Astrocyte (in vitro differentiated cells and primary cell): Measurements from ENCODE around the gene KDM2B. TPM values are rescaled to one million over a fixed set of nuclear protein-coding genes. Genes with fewer than 3 reads are reported as not detected.

Source experiments
- DNase-seq: peaks from one replicate; pipeline ENCODE4 v3.0.0-alpha.2; 2010; ENCODE audit warnings: low read depth
- FAIRE-seq: peaks from 2 replicates; lab custom pipeline; 2011; peaks lifted over from hg19 to GRCh38; lab: Jason Lieb, UNC
- H2AFZ ChIP-seq: 2 replicates; pipeline ENCODE4 v1.6.0; 2012; ENCODE audit warnings: low read depth, low read length, inconsistent platforms
- H3K27ac ChIP-seq: 2 replicates; pipeline ENCODE4 v1.5.1; 2011; ENCODE audit warnings: low read depth, low read length, inconsistent platforms
- H3K27me3 ChIP-seq: 2 replicates; pipeline ENCODE4 v1.6.0; 2011; ENCODE audit warnings: low read length, inconsistent platforms; ENCODE audit not compliant: insufficient read depth
- H3K36me3 ChIP-seq: 2 replicates; pipeline ENCODE4 v1.5.1; 2011; ENCODE audit warnings: low read length, inconsistent platforms; ENCODE audit not compliant: insufficient read depth
- H3K4me1 ChIP-seq: 2 replicates; pipeline ENCODE4 v1.5.1; 2011; ENCODE audit warnings: low read length, inconsistent platforms; ENCODE audit not compliant: insufficient read depth
- H3K4me2 ChIP-seq: 2 replicates; pipeline ENCODE4 v1.6.0; 2012; ENCODE audit warnings: low read length, inconsistent platforms
- H3K4me3 ChIP-seq: 2 replicates; pipeline ENCODE4 v1.5.1; 2011; ENCODE audit warnings: low read depth, mild to moderate bottlenecking, low read length, inconsistent platforms; ENCODE audit not compliant: insufficient read depth
- H3K79me2 ChIP-seq: 2 replicates; pipeline ENCODE4 v1.6.0; 2012; ENCODE audit warnings: mild to moderate bottlenecking, low read length, inconsistent platforms; ENCODE audit not compliant: insufficient read depth
- H3K9ac ChIP-seq: 2 replicates; pipeline ENCODE4 v1.6.0; 2012; ENCODE audit warnings: mild to moderate bottlenecking, low read length, inconsistent platforms
- H3K9me3 ChIP-seq: 2 replicates; pipeline ENCODE4 v1.5.1; 2012; ENCODE audit warnings: low read depth, mild to moderate bottlenecking, low read length, inconsistent platforms; ENCODE audit not compliant: insufficient read depth
- H4K20me1 ChIP-seq: 2 replicates; pipeline ENCODE4 v1.6.0; 2012; ENCODE audit warnings: low read length, inconsistent platforms; ENCODE audit not compliant: insufficient read depth
- H3K27ac Mint-ChIP-seq: one replicate; pipeline ENCODE4 v1.8.0; 2021; ENCODE audit warnings: mild to moderate bottlenecking, mixed read lengths; ENCODE audit not compliant: unreplicated experiment
- H3K27me3 Mint-ChIP-seq: one replicate; pipeline ENCODE4 v1.8.0; 2021; ENCODE audit warnings: low read depth, mixed read lengths; ENCODE audit not compliant: unreplicated experiment
- H3K36me3 Mint-ChIP-seq: one replicate; pipeline ENCODE4 v1.8.0; 2021; ENCODE audit warnings: low read depth, mixed read lengths; ENCODE audit not compliant: unreplicated experiment
- H3K4me1 Mint-ChIP-seq: one replicate; pipeline ENCODE4 v1.8.0; 2021; ENCODE audit warnings: low read depth, mixed read lengths; ENCODE audit not compliant: unreplicated experiment
- H3K4me3 Mint-ChIP-seq: one replicate; pipeline ENCODE4 v1.8.0; 2021; ENCODE audit warnings: mild to moderate bottlenecking, moderate library complexity, mixed read lengths; ENCODE audit not compliant: unreplicated experiment
- H3K9me3 Mint-ChIP-seq: one replicate; pipeline ENCODE4 v1.8.0; 2021; ENCODE audit warnings: mild to moderate bottlenecking, mixed read lengths; ENCODE audit not compliant: unreplicated experiment
- EZH2 ChIP-seq: IDR thresholded peaks from 2 replicates; pipeline ENCODE4 v1.6.1; 2012; ENCODE audit warnings: mild to moderate bottlenecking, low read length, inconsistent platforms; ENCODE audit not compliant: insufficient read depth
- total RNA-seq: library from RNA; stranded (reverse); gene quantifications from 2 replicates; pipeline ENCODE4 v1.2.1, GENCODE V29; 2021
- TF ChIP-seq, protein P1 (sequence below): IDR thresholded peaks from 2 replicates; pipeline ENCODE4 v1.5.1; 2011; ENCODE audit warnings: low read depth, mild to moderate bottlenecking, inconsistent platforms, low read length, moderate library complexity; ENCODE audit not compliant: insufficient read depth

Gene KDM2B
- total RNA-seq, 1 donor from 2014 or later, result 23.4 TPM

DNA sequence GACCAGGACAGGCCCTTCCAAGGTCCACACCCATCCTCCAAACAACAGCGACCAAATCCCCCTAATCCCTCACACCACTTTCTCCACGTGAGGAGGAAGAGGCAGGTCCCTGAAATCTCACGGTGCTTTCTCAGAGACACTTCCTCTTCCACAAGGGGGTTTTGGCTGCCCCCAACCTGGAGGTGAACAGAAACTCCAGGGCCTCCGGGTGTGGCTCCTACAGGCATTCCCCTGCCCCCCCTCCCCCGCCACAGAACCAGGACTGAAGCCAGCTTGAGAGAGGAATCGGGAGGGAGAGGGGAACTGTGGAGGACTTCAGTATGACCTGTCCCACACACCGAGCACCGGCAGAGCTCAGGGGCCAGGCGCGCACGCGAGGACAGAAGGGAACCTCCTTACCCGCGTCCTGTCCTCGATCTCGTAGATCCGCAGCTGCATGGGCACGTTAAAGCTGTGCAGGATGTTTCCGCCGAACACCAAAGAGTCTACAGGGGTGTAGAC lies 60.2 kb downstream of the KDM2B start:
- Mint-ChIP-seq H3K27me3 (no peaks in the 10 kb centered on the region), H3K36me3 (peaks cover 10% of the 10 kb centered on the region), H3K4me3 (no peak overlapping the region), H3K9me3 (no peaks in the 10 kb centered on the region), H3K27ac (no peak overlapping the region), H3K4me1 (peaks cover 6% of the 10 kb centered on the region)
- Histone ChIP-seq H3K27ac (no peak overlapping the region), H3K4me2 (no peak overlapping the region), H3K9me3 (no peaks in the 10 kb centered on the region), H4K20me1 (peaks cover 7% of the 10 kb centered on the region), H3K4me1 (no peaks in the 10 kb centered on the region), H3K9ac (no peak overlapping the region), H3K79me2 (no peaks in the 10 kb centered on the region), H2AFZ (no peak overlapping the region), H3K27me3 (no peaks in the 10 kb centered on the region), H3K36me3 (no peaks in the 10 kb centered on the region), H3K4me3 (no peak overlapping the region)
- TF ChIP-seq, protein P1, sequence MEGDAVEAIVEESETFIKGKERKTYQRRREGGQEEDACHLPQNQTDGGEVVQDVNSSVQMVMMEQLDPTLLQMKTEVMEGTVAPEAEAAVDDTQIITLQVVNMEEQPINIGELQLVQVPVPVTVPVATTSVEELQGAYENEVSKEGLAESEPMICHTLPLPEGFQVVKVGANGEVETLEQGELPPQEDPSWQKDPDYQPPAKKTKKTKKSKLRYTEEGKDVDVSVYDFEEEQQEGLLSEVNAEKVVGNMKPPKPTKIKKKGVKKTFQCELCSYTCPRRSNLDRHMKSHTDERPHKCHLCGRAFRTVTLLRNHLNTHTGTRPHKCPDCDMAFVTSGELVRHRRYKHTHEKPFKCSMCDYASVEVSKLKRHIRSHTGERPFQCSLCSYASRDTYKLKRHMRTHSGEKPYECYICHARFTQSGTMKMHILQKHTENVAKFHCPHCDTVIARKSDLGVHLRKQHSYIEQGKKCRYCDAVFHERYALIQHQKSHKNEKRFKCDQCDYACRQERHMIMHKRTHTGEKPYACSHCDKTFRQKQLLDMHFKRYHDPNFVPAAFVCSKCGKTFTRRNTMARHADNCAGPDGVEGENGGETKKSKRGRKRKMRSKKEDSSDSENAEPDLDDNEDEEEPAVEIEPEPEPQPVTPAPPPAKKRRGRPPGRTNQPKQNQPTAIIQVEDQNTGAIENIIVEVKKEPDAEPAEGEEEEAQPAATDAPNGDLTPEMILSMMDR, result no peak
- DNase-seq (no peak), FAIRE-seq (no peak)

DNA sequence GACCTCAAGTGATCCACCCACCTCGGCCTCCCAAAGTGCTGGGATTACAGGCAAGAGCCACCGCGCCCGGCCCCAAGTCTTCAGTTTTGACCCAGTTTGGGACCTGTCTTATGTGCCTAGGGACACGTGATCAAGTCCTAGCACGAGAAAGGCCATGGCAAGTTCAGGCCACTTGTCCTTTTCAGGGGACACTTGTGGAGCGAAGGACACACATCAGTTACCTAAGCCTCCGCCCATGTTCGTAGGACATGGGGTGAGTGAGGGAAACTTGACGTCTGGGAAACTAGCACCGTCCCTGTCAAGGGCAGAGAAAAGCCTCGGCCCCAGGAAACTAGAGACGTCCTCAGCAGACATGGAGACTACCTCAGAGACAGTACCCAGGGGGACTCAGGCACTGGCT lies 60.7 kb downstream of the KDM2B start:
- TF ChIP-seq EZH2, result no peak
- TF ChIP-seq, protein P1, result no peak
- no peak for FAIRE-seq

DNA sequence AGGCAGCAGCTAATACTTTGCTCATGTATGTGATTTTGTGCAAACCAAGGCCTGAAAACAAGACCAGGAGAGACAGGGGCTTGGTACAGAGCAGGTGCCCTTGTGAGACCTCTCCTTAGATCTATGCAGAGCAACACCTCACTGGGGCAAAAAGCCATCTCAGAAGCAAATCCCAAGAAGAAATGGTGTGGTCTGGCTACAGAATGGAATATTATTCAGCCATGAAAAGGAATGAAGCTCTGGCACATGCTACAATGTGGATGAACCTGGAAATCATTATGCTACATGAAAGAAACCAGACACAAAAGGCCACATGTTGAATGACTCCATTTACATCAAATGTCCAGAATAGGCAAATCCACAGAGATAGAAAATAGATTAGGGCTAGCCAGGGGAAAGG lies 61.6 kb downstream of the KDM2B start:
- Histone ChIP-seq H3K27ac (no peak overlapping the region), H3K9me3 (no peaks in the 10 kb centered on the region), H3K4me1 (no peaks in the 10 kb centered on the region), H3K9ac (no peak overlapping the region), H3K36me3 (no peaks in the 10 kb centered on the region), H3K4me2 (no peak overlapping the region), H3K79me2 (no peaks in the 10 kb centered on the region), H4K20me1 (peaks cover 7% of the 10 kb centered on the region), H2AFZ (no peak overlapping the region), H3K4me3 (no peak overlapping the region), H3K27me3 (no peaks in the 10 kb centered on the region)
- FAIRE-seq (no peak), DNase-seq (no peak)
- no peaks in the 10 kb centered on the region for H3K27me3 Mint-ChIP-seq
- H3K27ac Mint-ChIP-seq, result no peak overlapping the region
- TF ChIP-seq, protein P1, result no peak
- TF ChIP-seq EZH2, result no peak
- no peaks in the 10 kb centered on the region for H3K9me3 Mint-ChIP-seq
- H3K4me3 Mint-ChIP-seq, result no peak overlapping the region
- peaks cover 11% of the 10 kb centered on the region for H3K36me3 Mint-ChIP-seq
- H3K4me1 Mint-ChIP-seq, result peaks cover 3% of the 10 kb centered on the region

More for the DNA sequence above, 60.7 kb downstream of the KDM2B start:
- H3K79me2 ChIP-seq, result no peaks in the 10 kb centered on the region
- no peak overlapping the region for H3K4me3 ChIP-seq
- no peaks in the 10 kb centered on the region for H3K9me3 ChIP-seq
- no peak overlapping the region for H3K27ac ChIP-seq
- H3K27me3 ChIP-seq, result no peaks in the 10 kb centered on the region
- Mint-ChIP-seq H3K27ac (no peak overlapping the region), H3K9me3 (no peaks in the 10 kb centered on the region), H3K27me3 (no peaks in the 10 kb centered on the region), H3K4me3 (no peak overlapping the region), H3K36me3 (peaks cover 11% of the 10 kb centered on the region), H3K4me1 (peaks cover 6% of the 10 kb centered on the region)
- no peaks in the 10 kb centered on the region for H3K36me3 ChIP-seq
- DNase-seq, result no peak
- no peak overlapping the region for H3K9ac ChIP-seq
- no peak overlapping the region for H2AFZ ChIP-seq
- no peaks in the 10 kb centered on the region for H3K4me1 ChIP-seq
- peaks cover 7% of the 10 kb centered on the region for H4K20me1 ChIP-seq
- no peak overlapping the region for H3K4me2 ChIP-seq
